Measurements from ENCODE around the gene RGL2. TPM values are rescaled to one million over a fixed set of nuclear protein-coding genes. Genes with fewer than 3 reads are reported as not detected.

RGL2 gene
- polyA plus RNA-seq, 3 donors, result 14.9 to 145 (median 15.5) TPM

GRCh38 chr6:33321227-33321626 is 22.5 kb upstream of the RGL2 start:
- peak overlapping the region; percentile 100 for H3K4me2 ChIP-seq (replicated peaks; ENCODE audit: extremely low read depth, low read length, poor library complexity, severe bottlenecking)
- H3K27ac Mint-ChIP-seq, result peak overlapping the region in 5 of 7 donors; percentile 30 to 79 (median 46)
- peaks cover 57 to 69% of the 10 kb centered on the region in 2 donors for H3K4me1 ChIP-seq (ENCODE audit: control insufficient read depth in 1 of 2, insufficient read depth in 2 of 2, low read length in 2 of 2)
- peaks cover 28 to 35% of the 10 kb centered on the region in 2 donors for H3K36me3 ChIP-seq (replicated peaks in 1 of 2; ENCODE audit: control insufficient read depth in 1 of 2, insufficient read depth in 2 of 2, low read length in 2 of 2)
- H3K27me3 Mint-ChIP-seq (ENCODE audit: low read depth in 3 of 3), result peaks cover 0 to 2% (median 0%) of the 10 kb centered on the region in 3 donors
- no peak overlapping the region for H3K4me3 Mint-ChIP-seq
- no peak overlapping the region for H2AFZ ChIP-seq (ENCODE audit: insufficient read depth, low read depth, low read length, poor library complexity, severe bottlenecking)
- H3K9ac ChIP-seq (ENCODE audit: insufficient read depth, low read length, poor library complexity, severe bottlenecking), result no peak overlapping the region
- H4K20me1 ChIP-seq (ENCODE audit: insufficient read depth, low read length), result peaks cover 38% of the 10 kb centered on the region
- 82% methylated on average over 9 of the region's 9 CpGs for WGBS (ENCODE audit: insufficient coverage)
- peaks cover 55% of the 10 kb centered on the region for H3K79me2 ChIP-seq (ENCODE audit: insufficient read depth, low read length)
- H3K27me3 ChIP-seq (ENCODE audit: control insufficient read depth in 2 of 2, insufficient read depth in 2 of 2, low read length in 2 of 2), result no peaks in the 10 kb centered on the region
- peak overlapping the region in 1 of 3 experiments; percentile 95 for H3K4me3 ChIP-seq (replicated peaks in 1 of 3; ENCODE audit: low read depth in 2 of 3, low read length in 3 of 3)
- peaks cover 66% of the 10 kb centered on the region for H3K4me1 Mint-ChIP-seq
- no peak for TF ChIP-seq CTCF (IDR thresholded peaks at IDR 0.05)
- intact Hi-C loops (cut with micrococcal nuclease), result no loop called here
- H3K36me3 Mint-ChIP-seq, result peaks cover 30 to 37% of the 10 kb centered on the region in 2 donors
- peaks cover 0 to 3% (median 1%) of the 10 kb centered on the region in 7 donors for H3K9me3 Mint-ChIP-seq
- H3K27ac ChIP-seq (ENCODE audit: low read depth in 1 of 2, low read length in 2 of 2), result peak overlapping the region in 1 of 2 donors; percentile 84
- H3K9me3 ChIP-seq (replicated peaks in 1 of 2; ENCODE audit: control insufficient read depth in 1 of 2, insufficient read depth in 1 of 2, low read length in 2 of 2), result no peaks in the 10 kb centered on the region
- DNase-seq, result no peak

GRCh38 chr6:33320315-33321181 is 21.8 kb upstream of the RGL2 start:
- Histone ChIP-seq H3K4me3 (replicated peaks in 1 of 3; ENCODE audit: low read depth in 2 of 3, low read length in 3 of 3) (no peak overlapping the region), H3K9me3 (replicated peaks in 1 of 2; ENCODE audit: control insufficient read depth in 1 of 2, insufficient read depth in 1 of 2, low read length in 2 of 2) (no peaks in the 10 kb centered on the region), H3K4me1 (ENCODE audit: control insufficient read depth in 1 of 2, insufficient read depth in 2 of 2, low read length in 2 of 2) (peaks cover 60 to 76% of the 10 kb centered on the region in 2 donors), H3K4me2 (replicated peaks; ENCODE audit: extremely low read depth, low read length, poor library complexity, severe bottlenecking) (no peak overlapping the region), H3K9ac (ENCODE audit: insufficient read depth, low read length, poor library complexity, severe bottlenecking) (no peak overlapping the region), H3K27ac (ENCODE audit: low read depth in 1 of 2, low read length in 2 of 2) (peak overlapping the region in 1 of 2 donors; percentile 40), H3K27me3 (ENCODE audit: control insufficient read depth in 2 of 2, insufficient read depth in 2 of 2, low read length in 2 of 2) (no peaks in the 10 kb centered on the region), H4K20me1 (ENCODE audit: insufficient read depth, low read length) (peaks cover 42% of the 10 kb centered on the region), H2AFZ (ENCODE audit: insufficient read depth, low read depth, low read length, poor library complexity, severe bottlenecking) (no peak overlapping the region), H3K36me3 (replicated peaks in 1 of 2; ENCODE audit: control insufficient read depth in 1 of 2, insufficient read depth in 2 of 2, low read length in 2 of 2) (peaks cover 28 to 38% of the 10 kb centered on the region in 2 donors), H3K79me2 (ENCODE audit: insufficient read depth, low read length) (peaks cover 62% of the 10 kb centered on the region)
- WGBS (ENCODE audit: insufficient coverage), result 95% methylated on average over 20 of the region's 32 CpGs
- H3K27ac Mint-ChIP-seq, result peak overlapping the region in 3 of 7 donors; percentile 13 to 50 (median 43)
- H3K27me3 Mint-ChIP-seq (ENCODE audit: low read depth in 3 of 3), result peaks cover 0 to 2% (median 0%) of the 10 kb centered on the region in 3 donors
- peaks cover 72% of the 10 kb centered on the region for H3K4me1 Mint-ChIP-seq
- TF ChIP-seq CTCF (IDR thresholded peaks at IDR 0.05), result no peak
- H3K4me3 Mint-ChIP-seq, result no peak overlapping the region
- intact Hi-C loops (cut with micrococcal nuclease), result no loop called here
- peaks cover 31 to 43% of the 10 kb centered on the region in 2 donors for H3K36me3 Mint-ChIP-seq
- DNase-seq, result peak in 1 of 3 donors; percentile 22
- peaks cover 0 to 3% (median 1%) of the 10 kb centered on the region in 7 donors for H3K9me3 Mint-ChIP-seq

Measured in CD14-positive monocyte (primary cell).